ENCODE data around the gene TSKS.
"Not testable (repeated sequence)": the region's sequence is repeated elsewhere in the genome, so short reads cannot be mapped to it uniquely, and the experiment has no call there.

The TSKS gene

DNA sequence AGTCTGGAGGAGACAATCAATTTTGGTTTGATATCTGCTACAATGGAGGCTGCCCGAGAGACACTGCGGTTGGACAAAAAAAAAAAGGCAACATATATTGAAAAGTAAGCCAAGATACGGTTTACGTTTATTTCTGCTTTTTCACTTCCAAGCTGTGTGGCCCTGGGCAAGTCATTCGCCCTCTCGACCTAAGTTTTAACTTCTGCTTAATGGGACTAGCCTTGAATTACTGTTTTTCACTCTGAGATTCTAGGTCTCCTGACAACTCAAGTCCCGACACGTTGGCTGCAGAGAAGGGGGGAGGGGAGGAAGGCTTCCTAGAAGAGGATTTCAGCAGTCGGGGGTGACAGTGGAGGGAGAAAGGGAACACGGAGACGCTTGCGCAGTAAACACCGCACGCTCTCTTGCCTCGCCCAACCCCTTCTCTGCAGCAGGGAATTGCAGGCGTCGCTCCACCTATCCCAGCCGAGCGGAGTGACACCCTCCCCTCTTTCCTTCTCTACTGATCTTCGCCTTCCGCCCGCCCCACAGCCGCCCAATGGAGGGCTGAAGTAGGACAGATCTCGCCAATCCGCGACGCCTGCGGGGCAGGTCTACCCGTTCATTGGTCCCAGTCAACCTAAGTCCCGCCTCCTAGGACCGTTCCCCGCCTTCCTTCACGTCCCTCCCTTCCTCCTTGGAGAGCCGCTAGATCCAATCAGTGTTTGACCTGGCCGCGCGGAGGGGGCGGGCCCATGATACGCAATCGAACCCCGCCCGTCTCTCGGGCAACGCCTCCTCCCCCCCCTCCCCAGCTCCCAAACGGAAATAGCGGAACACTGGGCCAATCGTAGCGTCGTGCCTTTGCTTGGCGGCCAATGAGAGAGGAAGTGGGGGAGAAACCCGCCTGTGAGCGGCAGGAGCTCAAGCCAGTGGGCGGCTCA is 3.2 kb upstream of the TSKS start:
- peak; percentile 99 to 100 (median 100) for DNase-seq

DNA sequence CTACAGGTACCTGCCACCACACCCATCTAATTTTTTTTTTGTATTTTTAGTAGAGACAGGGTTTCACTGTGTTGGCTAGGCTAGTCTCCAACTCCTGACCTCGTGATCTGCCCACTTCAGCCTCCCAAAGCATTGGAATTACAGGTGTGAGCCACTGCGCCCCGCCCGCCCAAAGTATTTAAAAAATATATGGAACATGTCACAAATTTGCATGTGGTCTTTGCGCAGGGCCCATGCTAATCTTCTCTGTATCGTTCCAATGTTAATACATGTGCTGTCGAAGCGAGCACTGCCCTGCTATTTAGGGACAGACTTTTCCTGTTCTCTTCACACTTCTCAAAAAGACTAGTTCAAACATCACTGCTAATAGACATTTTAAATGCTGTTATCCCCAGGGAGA is 1.2 kb upstream of the TSKS start:
- no peak for DNase-seq

DNA sequence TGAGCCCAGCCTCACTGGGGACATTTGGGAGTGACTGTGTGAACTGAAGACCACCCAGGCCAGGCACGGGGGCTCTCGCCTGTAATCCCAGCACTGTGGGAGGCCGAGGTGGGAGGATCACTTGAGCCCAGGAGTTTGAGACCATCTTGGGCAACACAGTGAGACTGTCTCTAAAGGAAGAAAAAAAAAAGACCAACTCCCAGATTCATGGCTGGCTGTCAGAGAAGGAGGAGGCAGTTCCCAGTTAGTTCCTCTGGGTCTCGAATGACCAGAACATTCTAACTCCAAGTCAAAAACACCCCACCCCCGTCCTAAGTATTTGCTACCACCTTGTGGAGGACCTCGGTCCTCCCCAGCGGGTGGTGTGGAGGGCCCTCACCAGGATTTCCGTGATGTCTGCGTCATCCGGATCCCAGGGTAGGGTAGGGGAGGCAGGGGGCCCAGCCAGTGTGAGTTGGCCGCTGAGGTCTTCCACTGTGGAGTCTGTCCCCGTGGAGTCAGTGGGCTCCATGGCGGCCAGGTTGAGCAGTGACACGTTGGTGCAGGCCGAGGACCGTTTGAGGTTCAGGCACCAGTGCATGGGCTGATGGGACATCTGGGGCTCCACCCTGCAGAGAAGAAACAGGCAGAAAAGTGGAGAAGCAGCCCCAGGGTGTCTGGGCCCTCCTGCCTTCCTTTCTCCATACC is 1.3 kb downstream of the TSKS start:
- DNase-seq = peak in 3 of 4 experiments; percentile 11 to 49 (median 24)

DNA sequence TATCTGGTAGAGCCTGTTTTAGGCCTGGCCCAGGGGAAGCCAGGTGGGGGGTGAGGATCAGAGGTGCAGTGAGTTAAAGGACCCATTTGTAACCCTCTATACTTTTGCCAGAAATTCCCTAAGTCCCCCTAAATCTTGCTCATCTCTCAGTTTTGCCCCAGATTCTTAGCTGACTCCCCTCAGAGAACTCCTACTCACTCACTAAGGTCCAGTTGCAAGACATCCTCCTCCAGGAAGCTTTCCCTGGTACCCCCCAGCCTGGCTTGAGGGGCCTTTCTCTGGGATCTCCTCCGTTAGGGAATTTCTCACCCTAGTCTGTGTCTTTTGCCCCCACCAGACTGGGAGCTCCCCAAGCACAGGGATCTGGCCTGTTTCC is 1.9 kb downstream of the TSKS start:
- DNase-seq = no peak

DNA sequence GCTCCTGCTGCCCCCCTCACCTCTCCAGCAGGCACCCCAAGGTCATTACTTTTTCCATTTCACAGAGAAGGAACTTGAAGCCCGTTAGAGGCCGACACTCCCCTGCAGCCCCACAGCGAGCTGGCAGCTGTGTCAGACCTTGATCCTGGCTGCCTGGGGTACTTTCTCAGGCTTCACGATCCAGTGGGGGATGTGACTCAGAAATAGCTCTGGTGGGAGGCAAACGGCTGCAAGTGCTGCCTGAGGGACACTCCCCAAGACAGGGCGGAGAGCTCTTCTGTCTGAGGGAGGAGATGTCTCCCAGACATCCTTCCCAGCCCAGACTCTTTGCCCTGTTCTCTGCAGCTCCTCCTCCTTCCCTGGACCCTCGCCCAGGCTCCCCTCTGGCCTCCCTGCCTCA is 4.8 kb downstream of the TSKS start:
- DNase-seq = no peak

DNA sequence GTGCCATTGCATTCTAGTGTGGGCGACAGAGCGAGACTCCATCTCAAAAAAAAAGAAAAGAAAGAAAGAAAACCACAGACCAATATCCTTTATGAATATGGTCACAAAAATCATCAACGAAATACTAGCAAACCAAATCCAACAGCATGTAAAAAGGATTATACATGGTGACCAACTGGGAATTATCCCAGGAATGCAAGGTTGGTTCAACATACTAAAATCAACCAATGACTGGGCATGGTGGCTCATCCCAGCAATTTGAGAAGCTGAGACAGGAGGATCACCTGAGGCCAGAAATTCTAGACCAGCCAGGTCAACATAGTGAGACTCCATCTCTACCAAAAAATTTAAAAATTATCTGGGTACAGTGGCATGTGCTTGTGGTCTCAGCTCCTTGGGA is 7.2 kb downstream of the TSKS start:
- no peak for DNase-seq

DNA sequence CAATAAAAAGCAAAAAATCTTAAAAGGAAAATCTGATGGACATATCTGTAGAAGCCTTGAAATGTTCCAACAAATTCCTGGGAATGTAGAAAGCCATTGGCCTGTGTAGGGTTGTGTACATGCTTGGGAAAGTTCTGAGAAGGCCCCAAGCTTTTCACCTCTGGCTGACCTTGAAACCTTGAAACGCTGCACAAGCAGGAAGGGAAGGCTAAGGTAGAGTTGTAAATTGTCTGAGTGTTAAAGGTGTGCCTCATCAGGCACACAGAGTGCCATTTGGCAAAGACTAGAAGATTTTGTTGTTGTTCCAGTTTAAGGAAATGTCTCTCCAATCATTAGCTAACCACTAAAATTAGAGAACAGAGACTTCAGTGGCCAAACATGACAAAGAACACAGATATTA is 10.4 kb downstream of the TSKS start:
- DNase-seq = no peak

DNA sequence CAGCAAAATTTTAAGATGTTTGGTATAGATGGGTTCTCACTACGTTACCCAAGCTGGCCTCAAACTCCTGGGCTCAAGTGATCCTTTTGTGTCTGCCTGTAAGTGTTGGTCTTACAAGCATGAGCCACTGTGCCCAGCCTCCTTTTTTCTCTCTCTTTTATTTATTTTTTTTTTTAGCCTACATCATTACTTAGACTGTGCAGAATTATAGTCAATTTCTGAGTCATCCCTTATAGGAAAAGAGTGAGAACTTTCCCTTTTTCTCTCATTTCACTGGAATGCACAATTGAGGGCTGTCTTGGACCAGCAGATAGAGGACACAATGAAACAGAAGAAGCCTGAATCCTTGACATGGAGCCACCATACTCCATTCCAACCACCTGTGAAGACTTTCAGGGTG is 13.3 kb downstream of the TSKS start:
- no peak for DNase-seq

DNA sequence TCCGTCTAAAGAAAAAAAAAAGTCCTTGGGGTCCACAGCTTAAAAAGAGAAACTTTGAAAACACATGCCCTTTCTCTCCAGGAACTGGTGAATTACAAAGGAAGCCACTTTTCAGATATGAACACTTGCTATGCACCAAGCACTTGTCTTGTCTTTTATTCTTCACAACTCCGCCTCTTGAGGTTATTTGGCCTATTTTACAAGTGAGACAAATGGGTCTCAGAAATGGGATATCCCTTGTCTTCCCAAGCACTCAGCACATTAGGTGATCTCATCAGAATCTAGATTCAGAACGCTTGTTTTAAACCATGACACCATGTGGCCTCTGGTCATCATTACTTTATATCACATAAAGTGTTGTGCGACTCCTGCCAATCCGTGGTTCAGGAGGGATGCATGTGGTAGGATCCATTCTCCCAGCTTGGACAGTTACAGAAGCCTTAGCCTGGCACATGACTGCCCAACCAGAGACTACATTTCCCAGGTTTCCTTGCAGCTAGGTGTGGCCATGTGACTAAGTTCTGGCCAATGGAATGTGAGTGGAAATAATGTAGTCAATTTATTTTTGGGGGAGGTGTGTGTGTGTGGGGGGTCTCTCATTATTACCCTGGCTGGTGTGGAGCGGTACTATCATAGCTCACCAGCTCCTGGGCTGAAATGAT is 13.9 kb downstream of the TSKS start:
- peak in 3 of 4 experiments; percentile 14 to 20 (median 17) for DNase-seq

DNA sequence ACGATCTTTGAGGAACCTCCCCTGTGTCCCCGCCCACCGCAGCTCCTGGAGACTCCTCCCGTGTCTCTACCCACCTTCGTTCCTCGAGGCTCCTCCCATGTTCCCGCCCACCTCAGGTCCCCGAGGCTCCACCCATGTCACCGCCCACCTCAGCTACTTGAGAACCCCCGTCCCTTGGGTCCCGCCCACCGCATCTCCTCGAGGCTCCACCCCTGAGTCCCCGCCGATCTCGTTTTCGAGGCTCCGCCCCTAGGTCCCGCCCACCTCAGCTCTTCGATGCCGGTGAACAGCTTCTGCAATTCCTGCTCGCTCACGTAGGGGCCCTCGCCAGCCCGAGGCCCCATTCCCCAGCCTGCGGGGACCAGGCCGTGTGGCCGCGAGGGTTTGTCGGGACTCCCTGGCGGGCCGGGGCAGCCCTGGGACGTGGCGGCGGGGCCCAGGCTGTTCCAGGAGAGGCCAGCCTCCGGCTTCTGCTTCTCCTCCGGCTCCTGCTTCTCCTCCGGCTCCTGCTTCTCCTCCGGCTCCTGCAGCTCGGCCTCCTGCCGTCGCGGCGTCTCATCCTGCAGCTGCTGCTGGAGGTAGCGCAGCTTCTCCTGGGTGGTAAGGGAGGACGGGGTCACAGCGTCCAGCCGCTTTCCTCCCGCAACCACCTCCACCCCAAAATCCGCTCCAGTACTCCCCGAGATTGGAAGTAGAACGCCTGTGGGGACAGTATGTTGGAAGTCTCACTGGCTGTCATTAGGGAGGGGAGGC is 16.7 kb downstream of the TSKS start:
- DNase-seq = peak; percentile 33 to 62 (median 52)

DNA sequence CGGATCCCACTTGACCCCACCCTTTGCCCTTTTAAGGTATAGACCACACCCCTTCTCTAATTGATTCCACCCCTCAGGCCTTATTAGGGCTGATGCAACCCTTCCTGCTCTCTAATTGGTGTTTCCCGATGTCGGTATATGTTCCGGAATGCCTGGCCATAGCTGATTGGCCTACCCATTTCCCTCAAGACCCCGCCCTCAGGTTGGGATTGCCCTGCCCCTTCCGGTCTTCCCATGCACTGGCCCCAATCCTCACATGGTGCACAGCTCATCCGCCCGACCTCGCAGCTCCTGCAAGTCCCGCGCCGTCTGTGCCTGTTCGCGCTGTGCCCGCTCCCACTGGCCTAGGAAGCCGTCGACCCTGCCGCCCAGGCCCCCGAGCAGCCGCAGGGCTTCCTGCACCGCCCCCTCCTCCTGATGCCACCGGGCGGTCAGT is 18.1 kb downstream of the TSKS start:
- DNase-seq = no peak

DNA sequence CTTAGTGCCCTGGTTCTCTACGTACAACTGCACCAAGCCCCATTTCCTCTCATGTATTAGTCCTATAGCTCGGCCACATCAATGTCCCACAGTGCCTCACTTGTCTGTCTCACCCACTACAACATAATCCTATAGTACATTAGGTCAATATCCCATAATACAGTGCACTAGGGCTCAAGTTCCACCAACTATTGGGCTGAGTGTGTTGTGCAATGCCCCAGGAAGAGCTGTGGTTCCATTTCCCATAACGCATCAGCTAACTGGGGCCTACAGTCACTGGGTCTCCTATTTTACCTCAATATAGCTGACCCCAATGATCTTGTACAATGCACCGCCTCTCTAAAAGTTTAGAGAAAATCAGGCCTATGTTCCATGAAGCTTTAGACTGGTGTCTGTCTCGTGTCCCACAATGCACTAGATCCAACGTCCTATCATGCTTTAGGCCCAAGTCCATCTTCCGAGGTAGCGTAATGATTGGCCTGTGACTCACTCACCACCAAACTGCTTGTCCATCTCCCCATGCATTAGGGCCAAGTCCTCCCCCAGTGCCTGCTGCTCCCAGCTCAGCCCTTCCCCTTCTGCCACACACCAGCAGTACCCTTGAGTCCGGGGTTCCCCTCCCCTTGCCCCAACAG is 21.8 kb downstream of the TSKS start:
- DNase-seq = peak in 3 of 4 experiments; percentile 11 to 43 (median 23)

DNA sequence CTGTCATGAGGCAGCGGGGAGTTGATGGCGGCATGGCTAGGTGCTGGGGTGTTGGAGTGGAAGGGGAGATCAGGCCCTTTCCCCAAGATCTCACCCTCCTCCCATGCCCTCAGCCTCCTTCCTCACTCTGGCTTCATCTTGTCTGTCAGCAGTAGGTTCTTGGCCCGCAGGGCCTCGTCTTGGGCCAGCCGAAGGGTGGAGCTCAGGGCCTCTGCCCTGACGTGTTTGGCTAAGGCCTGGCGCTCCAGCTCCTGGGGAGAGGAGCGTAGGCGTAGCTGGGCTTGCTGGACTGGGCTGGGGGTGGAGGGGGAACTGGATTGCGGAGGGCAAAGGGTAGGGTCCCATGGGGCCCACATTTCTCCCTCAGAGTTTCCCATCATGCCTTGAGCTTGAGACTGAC is 23.2 kb downstream of the TSKS start:
- no peak for DNase-seq

DNA sequence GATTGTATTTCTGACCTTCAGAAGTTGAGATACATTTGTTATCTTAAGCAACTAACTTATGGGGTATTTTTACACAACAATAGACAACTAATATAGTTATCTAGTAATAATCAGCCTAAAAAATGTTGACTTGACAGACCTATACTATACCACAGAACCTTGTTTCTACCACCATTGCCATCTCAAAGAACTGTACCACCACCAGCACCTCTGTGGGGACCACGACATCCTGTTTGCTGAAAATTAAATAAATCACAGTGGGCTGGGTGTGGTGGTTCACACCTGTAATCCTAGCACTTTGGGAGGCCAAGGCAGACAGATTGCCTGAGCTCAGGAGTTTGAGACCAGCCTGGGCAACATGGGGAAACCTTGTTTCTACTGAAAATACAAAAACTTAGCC is 24.0 kb downstream of the TSKS start:
- DNase-seq = no peak

DNA sequence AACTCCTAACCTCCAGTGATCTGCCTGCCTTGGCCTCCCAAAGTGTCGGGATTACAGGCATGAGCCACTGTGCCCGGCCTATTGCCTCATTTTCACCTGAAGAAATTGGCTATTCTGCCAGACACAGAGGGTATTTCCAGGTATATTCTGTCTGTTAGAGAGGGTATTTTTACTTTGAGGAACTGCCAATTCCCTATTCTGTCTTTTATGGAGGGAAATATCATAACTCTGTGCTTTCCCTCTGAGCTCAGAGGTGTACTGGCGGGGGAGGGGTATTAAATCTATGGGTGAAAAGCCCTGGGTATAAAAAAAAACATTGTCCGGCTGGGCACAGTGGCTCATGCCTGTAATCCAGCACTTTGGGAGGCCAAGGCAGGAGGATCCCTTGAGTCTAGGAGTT is 24.8 kb downstream of the TSKS start:
- peak in 2 of 4 experiments; percentile 19 to 23 for DNase-seq

DNA sequence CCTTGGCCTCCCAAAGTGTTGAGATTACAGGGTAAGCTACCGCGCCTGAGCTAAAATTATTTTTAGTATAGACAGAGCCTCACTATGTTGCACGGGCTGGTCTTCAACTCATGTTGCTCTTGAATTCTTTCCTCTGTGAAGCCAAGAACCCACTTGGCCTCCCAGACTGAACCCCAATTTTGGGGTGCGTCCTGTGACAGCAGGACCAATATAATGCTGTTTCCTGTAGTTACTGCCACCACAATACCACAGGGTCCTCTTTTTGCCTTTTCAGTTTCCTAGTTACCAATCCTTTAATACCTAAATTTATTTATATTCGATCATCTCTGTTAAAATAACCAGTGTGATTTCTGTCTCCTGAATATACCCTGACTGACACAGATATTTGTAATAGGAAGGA is 32.9 kb downstream of the TSKS start:
- DNase-seq = no peak

DNA sequence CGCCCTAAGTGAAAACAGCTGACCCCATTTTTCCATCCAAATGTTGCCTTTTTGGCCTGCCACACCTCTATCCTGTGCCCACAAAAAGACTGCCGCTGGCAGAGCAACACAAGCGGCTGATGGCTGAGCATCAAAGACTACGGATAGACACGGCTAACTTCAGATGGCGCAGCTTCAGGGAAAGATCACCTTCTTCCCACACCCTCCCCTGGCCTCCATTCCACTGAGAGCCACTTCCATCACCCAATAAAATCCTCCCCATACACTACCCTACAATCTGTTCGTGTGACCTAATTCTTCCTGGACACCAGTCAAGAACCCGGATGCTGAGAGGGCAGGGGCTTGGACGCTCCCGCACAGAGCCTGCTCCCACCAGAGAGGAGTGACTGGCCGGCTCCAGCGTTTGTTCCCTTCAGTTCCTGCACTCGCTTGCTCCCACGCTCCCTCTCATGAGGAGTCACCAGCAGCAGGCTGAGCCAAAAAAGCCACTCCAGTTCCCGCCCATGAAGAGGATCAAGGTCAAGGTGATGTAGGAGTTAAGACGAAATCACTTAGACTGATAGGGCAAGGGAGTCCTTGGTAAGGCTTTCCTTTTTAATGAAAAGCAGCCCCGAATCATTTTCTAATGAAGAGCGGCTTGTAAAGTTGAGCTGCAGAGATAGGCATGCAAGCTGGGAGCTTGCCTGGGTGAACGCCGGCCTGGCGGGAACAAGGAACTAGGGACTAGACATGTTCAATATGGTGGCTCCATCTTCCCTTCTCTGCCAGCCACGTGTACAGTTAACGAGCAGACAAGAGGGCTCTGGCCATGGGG is 35.7 kb downstream of the TSKS start:
- DNase-seq = no peak

DNA sequence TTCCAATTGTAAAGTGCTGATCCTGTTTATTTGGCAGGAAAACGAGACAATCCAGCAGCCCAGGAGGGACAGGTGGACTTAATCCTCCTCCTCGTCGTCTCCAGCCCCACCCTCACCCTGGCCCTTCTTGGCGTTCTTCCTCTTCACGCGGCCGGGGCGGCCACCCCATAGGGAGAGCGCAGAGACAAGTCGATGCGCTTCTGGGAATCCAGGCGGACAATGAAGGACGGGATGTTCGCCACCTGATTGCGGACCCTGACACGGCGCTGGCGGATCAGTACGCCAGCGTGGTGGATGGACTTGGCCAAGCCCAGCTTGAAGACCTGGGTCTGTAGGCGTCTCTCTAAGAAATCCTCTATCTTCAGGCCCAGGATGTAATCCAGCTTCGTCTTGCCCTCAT is 43.7 kb downstream of the TSKS start:
- not testable (repeated sequence) for DNase-seq

DNA sequence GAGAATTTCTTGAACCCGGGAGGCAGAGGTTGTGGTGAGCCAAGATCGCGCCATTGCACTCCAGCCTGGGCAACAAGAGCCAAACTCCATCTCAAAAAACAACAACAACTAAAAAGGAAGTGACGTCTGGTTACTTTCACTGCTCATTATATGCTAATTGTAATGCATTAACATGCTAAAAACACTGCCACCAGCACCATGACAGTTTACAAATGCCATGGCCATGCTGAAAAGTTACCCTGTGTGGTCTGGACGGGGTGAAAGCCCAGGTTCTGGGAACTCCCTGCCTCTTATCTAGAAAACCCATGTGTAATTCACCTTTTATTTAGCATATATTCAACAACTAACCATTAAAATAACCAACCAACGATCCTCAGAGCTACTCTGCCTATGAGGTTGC is 44.1 kb downstream of the TSKS start:
- DNase-seq = no peak

DNA sequence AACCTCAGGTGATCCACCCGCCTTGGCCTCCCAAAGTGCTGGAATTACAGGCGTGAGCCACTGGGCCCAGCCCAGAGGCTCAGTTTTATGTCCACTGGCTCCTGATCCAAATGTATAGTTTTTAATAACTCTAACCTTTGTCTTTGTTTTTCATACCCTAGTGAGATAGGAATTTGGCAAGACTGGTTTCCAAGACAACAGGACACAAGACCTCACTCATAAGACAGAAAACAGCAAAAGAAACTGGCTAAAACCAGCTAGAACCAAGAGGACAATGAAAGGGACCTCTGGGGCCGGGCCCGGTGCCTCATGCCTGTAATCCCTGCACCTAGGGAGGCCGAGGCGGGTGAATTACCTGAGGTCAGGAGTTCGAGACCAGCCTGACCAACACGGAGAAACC is 44.6 kb downstream of the TSKS start:
- peak in 2 of 4 experiments; percentile 7 to 16 for DNase-seq

DNA sequence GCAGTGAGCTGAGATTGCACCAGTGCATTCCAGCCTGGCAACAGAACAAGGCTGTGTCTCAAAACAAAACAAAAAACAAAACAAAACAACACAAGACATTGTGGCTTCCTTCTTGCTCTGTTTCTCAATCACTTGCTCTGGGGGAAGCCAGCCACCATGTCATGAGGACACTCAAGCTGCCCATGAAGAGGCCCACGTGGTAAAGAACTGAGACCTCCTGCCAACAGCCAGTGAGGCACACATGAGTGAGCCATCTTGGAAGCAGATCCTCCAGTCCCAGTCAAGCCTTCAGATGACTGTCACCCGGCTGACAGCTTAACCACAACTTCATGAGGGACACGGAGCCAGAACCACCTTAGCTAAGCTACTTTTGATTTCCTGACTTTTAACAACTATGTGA is 47.0 kb downstream of the TSKS start:
- peak; percentile 35 to 69 (median 60) for DNase-seq

Data from suppressor macrophage (primary cell).